ENCODE results near the gene HEATR9.

Gene HEATR9

DNA sequence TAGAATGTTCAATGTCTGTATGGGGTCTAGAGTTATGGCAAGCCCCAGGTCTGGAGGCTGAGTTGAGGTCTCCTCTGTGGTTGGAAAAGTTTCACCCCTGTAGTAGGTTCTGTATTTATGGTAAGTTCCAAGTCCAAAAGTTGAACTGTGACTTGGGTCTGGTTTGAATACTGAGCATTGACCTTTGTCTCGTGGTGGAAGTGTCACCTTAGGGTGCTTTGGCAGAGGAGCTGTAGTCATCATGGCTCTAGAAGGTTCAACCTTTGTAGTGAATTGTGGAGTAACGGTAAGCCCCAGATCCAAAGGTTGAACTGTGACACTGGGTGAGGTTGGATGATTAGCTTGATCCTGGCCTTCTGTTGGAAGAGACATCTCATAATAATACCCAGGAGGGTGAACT is 44.3 kb upstream of the HEATR9 start:
- no peaks in the 10 kb centered on the region for H3K27me3 ChIP-seq
- no peaks in the 10 kb centered on the region for H3K9me3 ChIP-seq
- no peaks in the 10 kb centered on the region for H3K36me3 ChIP-seq
- H3K4me3 ChIP-seq (ENCODE audit: low read depth, low read length) = no peak overlapping the region
- DNase-seq = no peak
- no peaks in the 10 kb centered on the region for H3K4me1 ChIP-seq
- TF ChIP-seq, protein P1, sequence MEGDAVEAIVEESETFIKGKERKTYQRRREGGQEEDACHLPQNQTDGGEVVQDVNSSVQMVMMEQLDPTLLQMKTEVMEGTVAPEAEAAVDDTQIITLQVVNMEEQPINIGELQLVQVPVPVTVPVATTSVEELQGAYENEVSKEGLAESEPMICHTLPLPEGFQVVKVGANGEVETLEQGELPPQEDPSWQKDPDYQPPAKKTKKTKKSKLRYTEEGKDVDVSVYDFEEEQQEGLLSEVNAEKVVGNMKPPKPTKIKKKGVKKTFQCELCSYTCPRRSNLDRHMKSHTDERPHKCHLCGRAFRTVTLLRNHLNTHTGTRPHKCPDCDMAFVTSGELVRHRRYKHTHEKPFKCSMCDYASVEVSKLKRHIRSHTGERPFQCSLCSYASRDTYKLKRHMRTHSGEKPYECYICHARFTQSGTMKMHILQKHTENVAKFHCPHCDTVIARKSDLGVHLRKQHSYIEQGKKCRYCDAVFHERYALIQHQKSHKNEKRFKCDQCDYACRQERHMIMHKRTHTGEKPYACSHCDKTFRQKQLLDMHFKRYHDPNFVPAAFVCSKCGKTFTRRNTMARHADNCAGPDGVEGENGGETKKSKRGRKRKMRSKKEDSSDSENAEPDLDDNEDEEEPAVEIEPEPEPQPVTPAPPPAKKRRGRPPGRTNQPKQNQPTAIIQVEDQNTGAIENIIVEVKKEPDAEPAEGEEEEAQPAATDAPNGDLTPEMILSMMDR (IDR thresholded peaks at IDR 0.05; ENCODE audit: low read depth, low read length) = no peak

DNA sequence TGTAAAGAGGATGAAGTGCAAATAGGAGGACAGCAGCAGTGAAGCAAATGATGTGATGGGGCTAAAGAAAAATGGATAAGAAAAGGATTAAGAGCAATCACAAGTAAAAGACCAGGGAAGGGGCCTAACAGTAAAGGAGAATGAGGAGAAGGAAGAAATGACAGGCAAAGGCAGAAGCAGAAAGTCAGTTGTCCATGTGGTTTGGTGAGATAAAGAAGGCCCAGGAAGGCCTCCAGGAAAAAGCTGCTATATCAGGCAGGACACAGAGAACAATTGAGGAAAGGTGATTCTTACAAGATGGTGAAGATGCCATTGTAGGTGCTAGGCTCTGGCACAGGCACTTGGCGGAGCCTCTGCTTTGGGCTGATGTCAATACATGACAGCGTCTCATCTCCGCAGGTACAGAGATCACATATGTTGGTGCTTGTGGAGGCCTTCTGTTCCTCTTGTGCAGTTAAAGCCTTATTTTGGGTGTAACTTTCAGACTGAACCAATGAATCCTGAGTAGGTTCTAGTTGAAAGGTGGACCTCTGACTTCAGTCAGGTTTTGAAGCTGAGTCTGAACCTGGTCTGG is 43.7 kb upstream of the HEATR9 start:
- no peaks in the 10 kb centered on the region for H3K36me3 ChIP-seq
- TF ChIP-seq, protein P1 (IDR thresholded peaks at IDR 0.05; ENCODE audit: low read depth, low read length) = no peak
- no peak for DNase-seq
- no peaks in the 10 kb centered on the region for H3K4me1 ChIP-seq
- H3K9me3 ChIP-seq = no peaks in the 10 kb centered on the region
- no peaks in the 10 kb centered on the region for H3K27me3 ChIP-seq
- H3K4me3 ChIP-seq (ENCODE audit: low read depth, low read length) = no peak overlapping the region

- TF ChIP-seq, protein P1 (IDR thresholded peaks at IDR 0.05; ENCODE audit: low read depth, low read length) = no peak
- Histone ChIP-seq H3K9me3 (no peaks in the 10 kb centered on the region), H3K27me3 (0 out of 2 replicates have a peak, but pooled peaks cover 1% of the 10 kb centered on the region), H3K4me1 (no peaks in the 10 kb centered on the region), H3K4me3 (ENCODE audit: low read depth, low read length) (no peak overlapping the region), H3K36me3 (no peaks in the 10 kb centered on the region)
- no peak for DNase-seq
Observed at GRCh38 chr17:35909408-35909807, 40.7 kb upstream of the HEATR9 start.

GRCh38 chr17:35907691-35908090 is 39.0 kb upstream of the HEATR9 start:
- H3K4me1 ChIP-seq = no peaks in the 10 kb centered on the region
- TF ChIP-seq, protein P1 (IDR thresholded peaks at IDR 0.05; ENCODE audit: low read depth, low read length) = no peak
- no peak for DNase-seq

GRCh38 chr17:35906926-35907637 is 38.4 kb upstream of the HEATR9 start:
- no peaks in the 10 kb centered on the region for H3K9me3 ChIP-seq
- H3K4me3 ChIP-seq (ENCODE audit: low read depth, low read length) = no peak overlapping the region
- no peaks in the 10 kb centered on the region for H3K36me3 ChIP-seq
- no peaks in the 10 kb centered on the region for H3K4me1 ChIP-seq
- DNase-seq = no peak
- H3K27me3 ChIP-seq = peaks cover 8% of the 10 kb centered on the region
- TF ChIP-seq, protein P1 (IDR thresholded peaks at IDR 0.05; ENCODE audit: low read depth, low read length) = no peak

More at GRCh38 chr17:35907691-35908090, 39.0 kb upstream of the HEATR9 start:
- Histone ChIP-seq H3K4me3 (ENCODE audit: low read depth, low read length) (no peak overlapping the region), H3K36me3 (no peaks in the 10 kb centered on the region), H3K27me3 (peaks cover 8% of the 10 kb centered on the region), H3K9me3 (no peaks in the 10 kb centered on the region)
